GM12892 (cell line): Measurements from ENCODE around the gene SLAMF1.
"Not testable (repeated sequence)": the region's sequence is repeated elsewhere in the genome, so short reads cannot be mapped to it uniquely, and the experiment has no call there.

Source experiments
- DNase-seq: peaks from one replicate; pipeline ENCODE4 v3.0.0; 2011; ENCODE audit not compliant: insufficient read length
- FAIRE-seq: peaks from 2 replicates; lab custom pipeline; 2011; peaks lifted over from hg19 to GRCh38; lab: Jason Lieb, UNC
- POLR2A ChIP-seq: IDR thresholded peaks from 2 replicates; pipeline ENCODE4 v1.6.1; 2011; ENCODE audit warnings: low read depth, low read length, control low read depth
- POLR2AphosphoS5 ChIP-seq: IDR thresholded peaks from 2 replicates; pipeline ENCODE4 v1.6.1; 2011; ENCODE audit warnings: low read depth, low read length, control low read depth
- TAF1 ChIP-seq: IDR thresholded peaks from 2 replicates; pipeline ENCODE4 v1.6.1; 2011; ENCODE audit warnings: low read depth, mild to moderate bottlenecking, control low read depth, low read length, borderline replicate concordance

SLAMF1 gene

DNA sequence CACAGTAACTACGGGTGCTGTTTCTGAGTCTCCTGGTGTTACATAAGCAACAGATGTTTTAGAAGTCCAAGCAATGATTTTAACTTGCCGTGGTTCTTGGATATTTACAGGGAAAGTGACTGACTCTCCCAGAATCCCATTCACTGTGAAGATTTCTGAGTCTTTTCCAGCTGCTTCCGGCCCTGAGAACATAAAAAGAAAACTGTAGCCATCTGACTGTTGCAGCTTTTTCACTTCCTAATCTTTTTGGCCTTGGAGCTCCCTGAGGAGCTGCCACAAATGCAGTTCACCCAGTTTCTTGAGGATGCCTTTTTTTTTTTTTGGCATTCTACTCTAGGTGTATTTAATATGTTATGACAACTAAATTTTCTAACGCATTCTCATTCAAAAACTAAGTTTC lies 81.3 kb downstream of the SLAMF1 start:
- no peak for DNase-seq
- no peak for FAIRE-seq
- no peak for TF ChIP-seq TAF1
- TF ChIP-seq POLR2AphosphoS5 = no peak
- no peak for TF ChIP-seq POLR2A

DNA sequence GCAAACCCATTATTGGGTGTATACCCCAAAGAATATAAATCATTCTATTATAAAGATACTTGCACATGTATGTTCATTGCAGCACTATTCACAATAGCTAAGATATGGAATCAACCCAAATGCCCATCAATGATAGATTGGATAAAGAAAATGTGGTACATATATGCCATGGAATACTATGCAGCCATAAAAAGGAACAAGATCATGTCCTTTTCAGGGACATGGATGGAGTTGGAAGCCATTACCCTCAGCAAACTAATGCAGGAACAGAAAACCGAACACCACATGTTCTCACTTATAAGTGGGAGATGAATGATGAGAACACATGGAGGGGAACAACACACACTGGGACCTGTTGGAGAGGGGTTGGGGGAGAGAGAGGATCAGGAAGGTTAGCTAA lies 83.6 kb downstream of the SLAMF1 start:
- not testable (repeated sequence) for DNase-seq, FAIRE-seq

DNA sequence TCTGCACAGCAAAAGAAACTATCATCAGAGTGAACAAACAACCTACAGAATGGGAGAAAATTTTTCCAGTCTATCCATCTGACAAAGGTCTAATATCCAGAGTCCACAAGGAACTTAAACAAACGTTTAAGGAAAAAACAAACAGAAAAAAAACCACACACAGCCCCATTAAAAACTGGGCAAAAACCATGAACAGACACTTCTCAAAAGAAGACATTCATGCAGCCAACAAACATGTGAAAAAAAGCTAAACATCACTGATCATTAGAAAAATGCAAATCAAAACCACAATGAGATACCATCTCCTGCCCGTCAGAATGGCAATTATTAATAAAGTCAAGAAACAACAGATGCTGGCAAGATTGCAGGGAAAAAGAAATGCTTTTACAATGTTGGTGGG lies 84.1 kb downstream of the SLAMF1 start:
- DNase-seq, FAIRE-seq: not testable (repeated sequence)

DNA sequence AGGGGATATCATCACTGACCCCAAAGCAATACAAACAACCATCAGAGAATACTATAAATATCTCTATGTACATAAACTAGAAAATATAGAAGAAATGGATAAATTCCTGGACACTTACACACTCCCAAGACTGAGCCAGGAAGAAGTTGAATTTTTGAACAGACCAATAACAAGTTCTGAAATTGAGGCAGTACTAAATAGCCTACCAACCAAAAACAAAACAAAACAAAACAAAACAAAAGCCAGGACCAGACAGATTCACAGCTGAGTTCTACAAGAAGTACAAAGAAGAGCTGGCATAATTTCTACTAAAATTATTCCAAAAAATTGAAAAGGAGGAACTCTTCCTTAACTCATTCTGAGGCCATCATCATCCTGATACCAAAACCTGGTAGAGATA lies 86.0 kb downstream of the SLAMF1 start:
- DNase-seq (no peak), FAIRE-seq (no peak)
- TF ChIP-seq TAF1 = no peak
- TF ChIP-seq POLR2A = no peak
- no peak for TF ChIP-seq POLR2AphosphoS5

DNA sequence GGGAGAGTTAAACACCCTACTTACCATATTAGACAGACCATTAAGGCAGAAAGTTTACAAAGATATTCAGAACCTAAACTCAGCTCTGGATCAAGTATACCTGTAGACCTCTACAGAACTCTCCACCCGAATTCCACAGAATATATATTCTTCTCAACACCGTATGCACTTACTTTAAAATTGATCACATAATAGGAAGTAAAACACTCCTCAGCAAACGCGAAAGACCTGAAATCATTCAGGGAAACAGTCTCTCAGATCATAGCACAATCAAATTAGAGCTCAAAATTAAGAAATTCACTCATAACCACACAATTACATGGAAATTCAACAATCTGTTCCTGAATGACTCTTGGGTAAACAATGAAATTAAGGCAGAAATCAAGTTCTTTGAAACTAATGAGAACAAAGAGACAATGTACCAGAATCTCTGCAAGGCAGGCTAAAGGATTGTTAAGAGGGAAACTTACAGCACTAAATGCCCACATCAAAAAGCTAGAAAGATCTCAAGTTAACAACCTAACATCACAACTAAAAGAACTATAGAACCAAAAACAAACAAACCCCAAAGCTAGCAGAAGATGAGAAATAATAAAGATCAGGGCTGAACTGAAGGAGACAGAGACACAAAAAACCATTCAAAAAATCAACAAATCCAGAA lies 86.7 kb downstream of the SLAMF1 start:
- DNase-seq (no peak), FAIRE-seq (no peak)
- no peak for TF ChIP-seq POLR2A
- TF ChIP-seq TAF1 = no peak
- no peak for TF ChIP-seq POLR2AphosphoS5

DNA sequence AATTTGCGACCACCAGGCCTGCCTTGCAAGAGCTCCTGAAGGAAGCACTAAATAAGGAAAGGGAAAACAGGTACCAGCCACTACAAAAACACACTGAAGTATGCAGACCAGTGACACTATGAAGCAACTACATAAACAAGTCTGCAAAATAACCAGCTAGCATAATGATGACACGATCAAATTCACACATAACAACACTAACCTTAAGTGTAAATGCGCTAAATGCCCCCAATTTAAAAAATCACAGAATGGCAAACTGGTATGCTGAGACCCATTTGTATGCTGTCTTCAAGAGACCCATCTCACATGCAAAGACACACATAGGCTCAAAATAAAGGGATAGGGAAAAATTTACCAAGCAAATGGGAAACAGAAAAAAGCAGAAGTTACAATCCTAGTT lies 87.4 kb downstream of the SLAMF1 start:
- DNase-seq, FAIRE-seq: not testable (repeated sequence)

DNA sequence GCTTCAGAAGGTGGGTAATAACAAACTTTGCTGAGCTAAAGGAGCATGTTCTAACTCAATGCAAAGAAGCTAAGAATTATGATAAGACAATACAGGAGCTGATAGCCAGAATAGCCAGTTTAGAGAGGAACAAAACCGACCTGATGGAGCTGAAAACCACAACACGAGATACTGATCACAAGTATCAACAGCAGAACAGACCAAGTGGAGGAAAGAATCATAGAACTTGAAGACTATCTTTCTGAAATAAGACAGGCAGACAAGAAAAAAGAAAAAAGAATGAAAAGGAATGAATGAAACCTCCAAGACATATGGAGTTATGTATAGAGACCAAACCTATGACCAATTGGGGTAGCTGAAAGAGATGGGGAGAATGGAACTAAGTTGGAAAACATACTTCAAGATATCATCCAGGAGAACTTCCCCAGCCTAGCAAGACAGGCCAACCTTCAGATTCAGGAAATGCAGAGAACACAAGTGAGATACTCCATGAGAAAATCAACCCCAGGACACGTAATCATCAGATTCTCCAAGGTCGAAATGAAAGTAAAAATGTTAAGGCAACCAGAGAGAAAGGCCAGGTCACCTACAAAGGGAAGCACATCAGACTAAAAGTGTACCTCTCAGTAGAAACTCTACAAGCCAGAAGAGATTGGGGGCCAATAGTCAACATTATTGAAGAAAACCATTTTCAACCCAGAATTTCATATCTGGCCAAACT lies 88.0 kb downstream of the SLAMF1 start:
- DNase-seq (no peak), FAIRE-seq (peak; percentile 78)
- no peak for TF ChIP-seq POLR2A
- no peak for TF ChIP-seq POLR2AphosphoS5
- no peak for TF ChIP-seq TAF1
